Stimulated activated naive CD4-positive, alpha-beta T cell treated with Interleukin-2 at 50 U/mL for 16 hours (primary cell): ENCODE measurements around the gene LCTL.
A peak's percentile ranks its signal among the peaks of the same experiment; 100 is the strongest.
"Not testable (repeated sequence)": the region's sequence is repeated elsewhere in the genome, so short reads cannot be mapped to it uniquely, and the experiment has no call there.

Source experiments
- DNase-seq: peaks from one replicate; lab custom pipeline; 2025; lab: John Stamatoyannopoulos, UW

Gene LCTL

DNA sequence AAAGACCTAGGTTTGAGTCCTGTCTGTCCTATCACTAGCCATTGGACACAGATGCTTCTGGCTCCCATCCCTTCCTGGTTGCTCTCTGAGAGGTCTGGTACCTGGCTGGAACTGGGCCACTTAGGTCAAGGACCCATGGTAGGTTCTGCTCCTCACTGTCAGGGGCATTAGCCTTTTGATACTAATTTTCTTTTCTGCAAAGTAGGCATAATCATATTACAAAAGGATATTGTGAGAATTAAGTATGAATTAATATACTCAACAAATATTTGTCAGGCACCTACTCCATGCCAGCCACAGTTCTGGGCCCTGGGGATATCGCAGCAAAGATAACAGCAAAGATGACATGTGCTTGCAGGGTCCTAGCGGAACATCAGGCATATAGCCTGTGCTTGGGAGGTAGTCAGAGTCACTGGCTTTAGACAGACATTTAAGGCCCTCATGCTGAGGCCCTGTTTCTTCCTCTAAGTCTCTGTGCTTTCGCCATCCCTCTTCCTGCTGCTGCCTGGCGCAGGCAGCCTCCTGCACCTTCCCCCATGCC lies 25.6 kb upstream of the LCTL start:
- DNase-seq, result no peak

DNA sequence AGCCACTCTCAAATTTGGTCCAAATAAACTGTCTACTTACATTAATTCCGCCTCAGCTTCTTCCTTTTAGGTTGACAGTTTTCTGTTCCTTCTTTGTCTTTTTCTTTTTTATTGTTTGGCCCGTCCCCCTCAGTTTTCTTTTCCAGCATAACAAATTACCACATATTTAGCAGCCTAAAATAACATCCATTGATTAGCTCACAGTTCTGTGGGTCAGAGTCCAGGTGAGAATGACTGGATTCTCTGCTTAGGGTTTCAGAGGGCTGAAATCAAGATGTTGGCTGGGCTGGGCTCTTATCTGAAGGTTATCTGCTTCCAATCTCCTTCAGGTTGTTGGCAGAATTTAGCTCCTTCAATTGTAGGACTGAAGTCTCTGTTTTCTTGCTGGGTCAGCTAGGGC lies 24.6 kb upstream of the LCTL start:
- no peak for DNase-seq

DNA sequence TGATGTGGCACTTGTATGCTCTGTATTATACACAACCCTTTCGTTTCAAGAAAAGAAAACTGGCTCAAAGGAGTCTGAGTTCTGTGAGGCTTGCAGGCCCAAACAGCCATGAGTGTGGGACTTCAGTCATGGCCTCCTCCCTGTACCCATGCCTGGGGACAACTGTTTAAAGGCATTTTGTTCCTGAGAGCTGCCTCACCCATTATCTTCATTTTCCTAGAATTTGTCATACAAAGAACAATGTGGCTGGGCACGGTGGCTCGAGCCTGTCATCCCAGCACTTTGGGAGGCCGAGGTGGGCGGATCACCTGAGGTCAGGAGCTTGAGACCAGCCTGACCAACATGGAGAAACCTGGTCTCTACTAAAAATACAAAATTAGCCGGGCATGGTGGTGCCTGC lies 23.6 kb upstream of the LCTL start:
- DNase-seq, result not testable (repeated sequence)

DNA sequence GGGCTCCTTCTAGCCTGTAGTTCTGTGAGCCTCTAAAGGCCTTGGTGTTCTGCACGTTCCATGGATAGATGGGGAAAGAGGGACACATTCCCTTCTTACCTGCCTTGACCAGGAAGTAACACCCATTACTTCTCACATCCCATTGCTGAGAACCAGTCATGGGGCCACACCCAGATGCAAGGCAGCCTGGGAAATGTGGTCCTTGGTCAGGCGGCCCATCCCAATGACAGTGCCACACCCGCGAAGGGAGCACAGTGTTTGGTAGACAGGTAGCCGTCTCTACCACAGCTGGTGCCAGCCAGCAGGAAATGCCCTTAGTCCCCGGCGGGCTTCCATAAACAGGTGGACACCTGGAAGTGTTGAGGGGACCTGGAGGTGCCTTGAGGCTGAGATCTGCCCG lies 23.2 kb upstream of the LCTL start:
- no peak for DNase-seq

DNA sequence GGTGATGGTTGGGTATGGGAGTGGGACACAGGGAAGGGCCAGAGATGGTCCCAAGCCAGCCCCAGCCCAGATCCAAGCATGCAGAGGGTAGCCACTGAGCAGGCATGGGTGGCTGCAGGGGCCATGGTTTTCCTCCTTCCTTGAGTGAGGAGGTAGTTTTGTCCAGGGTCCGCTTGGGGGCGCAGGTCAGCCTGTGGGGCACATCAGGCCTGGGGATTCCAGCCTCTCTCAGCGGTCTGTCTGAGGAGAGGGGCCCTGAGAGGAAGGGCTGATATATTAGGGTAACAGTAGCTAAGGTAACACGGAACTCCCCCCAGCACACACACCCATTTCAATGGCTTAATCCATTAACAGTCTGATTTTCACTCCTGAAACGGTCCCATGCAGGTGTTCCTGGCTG lies 22.7 kb upstream of the LCTL start:
- DNase-seq, result no peak

DNA sequence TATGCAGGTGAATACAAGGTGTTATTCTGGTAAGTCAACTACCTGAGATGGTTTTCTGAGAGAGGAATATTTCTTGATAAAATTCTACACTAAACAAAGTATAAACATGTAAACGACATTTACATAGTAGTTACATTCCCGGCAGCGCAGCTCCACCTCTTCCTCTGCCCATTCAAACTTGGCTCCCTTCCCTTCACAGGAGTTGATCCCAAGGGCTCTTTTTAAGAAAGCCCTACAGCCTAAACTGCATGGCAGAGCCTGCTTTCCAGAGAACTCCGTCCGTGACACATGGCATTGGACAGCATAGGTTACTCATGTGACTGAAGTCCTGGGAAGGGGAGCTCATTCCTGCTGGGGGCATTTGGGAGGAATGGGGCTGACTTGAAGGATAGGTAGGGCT lies 22.0 kb upstream of the LCTL start:
- no peak for DNase-seq

DNA sequence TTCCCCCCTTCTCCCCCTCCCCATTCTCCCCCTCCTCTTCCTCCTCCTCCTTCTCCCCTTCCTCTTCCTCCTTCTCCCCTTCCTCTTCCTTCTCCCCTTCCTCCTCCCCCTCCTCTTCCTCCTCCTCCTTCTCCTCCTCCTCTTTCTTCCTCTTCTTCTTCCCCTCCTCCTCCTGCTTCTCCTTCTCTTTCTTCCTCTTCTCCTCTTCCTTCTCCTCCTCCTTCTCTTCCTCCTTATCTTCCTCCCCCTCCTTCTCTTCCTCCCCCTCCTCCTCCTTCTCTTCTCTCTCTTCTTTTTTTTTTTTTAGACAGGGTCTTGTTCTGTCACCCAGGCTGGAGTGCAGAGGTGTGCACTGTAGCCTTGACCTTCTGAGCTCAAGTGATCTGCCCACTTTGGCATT lies 21.2 kb upstream of the LCTL start:
- no peak for DNase-seq

DNA sequence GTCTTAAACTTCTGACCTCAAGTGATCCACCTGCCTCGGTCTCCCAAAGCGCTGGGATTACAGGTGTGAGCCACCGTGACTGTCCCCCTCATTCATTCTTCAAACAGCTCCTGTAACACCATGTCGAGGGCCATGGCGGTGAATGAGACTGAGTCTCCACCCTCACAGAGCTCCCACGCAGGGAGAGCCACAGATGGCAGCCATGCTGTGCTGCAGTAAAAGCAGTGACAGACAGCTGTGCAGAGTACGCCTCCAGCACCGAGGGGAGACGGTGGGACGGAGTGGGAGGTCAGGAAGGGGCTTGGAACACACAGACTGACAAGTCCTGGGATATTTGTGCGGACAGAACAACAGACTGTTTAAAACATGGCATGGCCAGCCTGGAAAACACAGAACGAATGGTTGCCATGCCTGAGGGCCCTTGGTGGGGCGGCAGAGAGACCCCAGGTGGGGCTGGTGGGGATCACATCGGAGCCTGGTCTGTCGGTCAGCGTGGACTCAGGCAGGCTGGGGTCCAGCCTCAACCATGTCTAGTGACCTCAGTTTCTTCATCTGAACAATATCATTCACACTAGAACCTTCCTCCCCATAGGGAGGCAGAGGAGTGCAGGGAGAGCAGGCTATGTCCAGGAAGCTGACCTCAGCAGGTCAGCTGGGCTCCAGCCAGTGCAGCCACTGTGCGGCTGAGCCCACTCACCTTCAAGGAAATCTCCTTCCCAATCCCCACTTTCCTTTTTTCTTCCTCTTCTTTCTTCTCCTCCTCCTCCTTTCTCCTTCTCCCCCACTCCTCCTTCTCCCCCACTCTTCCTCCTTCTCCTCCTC lies 20.6 kb upstream of the LCTL start:
- DNase-seq, result no peak

DNA sequence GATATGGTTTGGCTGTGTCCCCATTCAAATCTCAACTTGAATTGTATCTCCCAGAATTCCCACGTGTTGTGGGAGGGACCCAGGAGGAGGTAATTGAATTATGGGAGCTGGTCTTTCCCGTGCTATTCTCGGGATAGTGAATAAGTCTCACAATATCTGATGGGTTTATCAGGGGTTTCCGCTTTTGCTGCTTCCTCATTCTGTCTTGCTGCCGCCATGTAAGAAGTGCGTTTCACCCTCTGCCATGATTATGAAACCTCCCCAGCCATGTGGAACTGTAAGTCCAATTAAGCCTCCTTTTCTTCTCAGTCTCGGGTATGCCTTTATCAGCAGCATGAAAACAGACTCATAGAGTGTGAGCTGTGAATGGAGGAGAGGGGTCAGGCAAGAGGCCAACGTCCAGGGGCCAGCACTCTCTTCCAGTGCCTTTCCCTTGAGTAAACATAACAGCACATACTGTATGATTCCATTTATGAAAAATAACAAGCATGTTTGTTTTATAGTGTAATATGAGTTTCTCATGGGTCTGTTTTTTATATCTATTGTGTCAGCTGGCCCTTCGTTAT lies 16.3 kb upstream of the LCTL start:
- DNase-seq, result no peak

DNA sequence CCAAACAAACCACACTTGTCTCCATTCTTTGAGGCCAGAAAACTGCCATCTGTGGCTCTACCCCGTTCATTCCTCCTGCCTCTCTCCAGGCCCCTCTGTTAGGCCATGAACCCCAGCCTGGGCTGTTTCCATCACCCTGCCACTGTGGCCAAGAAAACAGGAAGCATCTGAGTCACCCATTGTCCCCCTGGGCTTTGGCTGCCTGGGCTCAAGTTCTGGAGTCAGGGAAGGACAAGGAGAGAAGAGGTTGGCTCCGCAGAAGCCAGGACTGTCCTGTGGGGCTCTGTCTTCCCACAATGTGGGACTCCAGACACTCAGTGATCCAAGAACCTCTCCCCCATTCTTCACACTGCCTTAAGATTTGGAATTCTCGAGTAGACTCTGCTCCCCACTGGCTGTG lies 14.8 kb upstream of the LCTL start:
- DNase-seq, result no peak

DNA sequence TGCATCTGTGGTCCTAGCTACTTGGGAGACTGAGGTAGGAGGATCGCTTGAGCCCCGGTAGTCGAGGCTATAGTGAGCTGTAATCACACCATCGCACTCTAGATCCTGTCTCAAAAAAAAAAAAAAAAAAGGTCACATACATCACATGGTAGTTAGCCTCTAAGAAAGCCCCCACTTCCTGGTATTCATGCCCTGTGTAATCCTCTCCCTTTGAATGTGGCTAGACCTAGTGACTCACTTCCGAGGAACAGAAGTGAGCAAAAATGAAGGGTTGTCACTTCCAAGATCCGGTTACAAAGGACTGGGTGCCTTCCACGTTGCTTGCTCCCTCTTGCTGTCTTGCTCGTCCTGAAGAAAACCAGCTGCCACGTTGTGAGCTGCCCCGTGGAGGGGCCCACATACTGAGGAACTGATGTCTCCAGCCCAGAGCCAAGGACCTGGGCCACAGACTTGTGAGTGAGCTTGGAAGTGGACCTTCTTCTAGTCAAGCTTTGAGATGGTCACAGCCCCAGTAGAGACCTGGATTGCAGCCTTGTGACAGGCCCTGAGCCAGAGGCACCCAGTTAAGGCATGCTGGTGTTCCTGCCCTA lies 12.6 kb upstream of the LCTL start:
- no peak for DNase-seq

DNA sequence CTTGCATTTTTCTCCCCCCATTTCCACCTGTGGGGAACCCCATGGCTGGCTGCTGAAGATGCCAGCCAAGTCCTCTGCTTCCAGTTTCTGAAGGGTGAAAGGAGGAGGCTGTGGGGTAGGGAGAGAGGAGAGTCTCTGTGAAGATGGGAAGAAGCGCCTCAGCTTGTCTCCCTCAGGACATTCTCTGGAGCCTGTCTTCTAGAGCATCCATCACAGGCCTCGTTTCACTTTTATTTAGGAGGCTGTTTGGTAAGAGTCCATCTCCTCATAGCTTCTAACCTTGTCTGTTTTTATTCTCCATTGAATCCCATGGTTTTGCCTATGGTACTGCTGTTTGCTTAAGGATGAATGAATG lies 8.8 kb upstream of the LCTL start:
- no peak for DNase-seq

DNA sequence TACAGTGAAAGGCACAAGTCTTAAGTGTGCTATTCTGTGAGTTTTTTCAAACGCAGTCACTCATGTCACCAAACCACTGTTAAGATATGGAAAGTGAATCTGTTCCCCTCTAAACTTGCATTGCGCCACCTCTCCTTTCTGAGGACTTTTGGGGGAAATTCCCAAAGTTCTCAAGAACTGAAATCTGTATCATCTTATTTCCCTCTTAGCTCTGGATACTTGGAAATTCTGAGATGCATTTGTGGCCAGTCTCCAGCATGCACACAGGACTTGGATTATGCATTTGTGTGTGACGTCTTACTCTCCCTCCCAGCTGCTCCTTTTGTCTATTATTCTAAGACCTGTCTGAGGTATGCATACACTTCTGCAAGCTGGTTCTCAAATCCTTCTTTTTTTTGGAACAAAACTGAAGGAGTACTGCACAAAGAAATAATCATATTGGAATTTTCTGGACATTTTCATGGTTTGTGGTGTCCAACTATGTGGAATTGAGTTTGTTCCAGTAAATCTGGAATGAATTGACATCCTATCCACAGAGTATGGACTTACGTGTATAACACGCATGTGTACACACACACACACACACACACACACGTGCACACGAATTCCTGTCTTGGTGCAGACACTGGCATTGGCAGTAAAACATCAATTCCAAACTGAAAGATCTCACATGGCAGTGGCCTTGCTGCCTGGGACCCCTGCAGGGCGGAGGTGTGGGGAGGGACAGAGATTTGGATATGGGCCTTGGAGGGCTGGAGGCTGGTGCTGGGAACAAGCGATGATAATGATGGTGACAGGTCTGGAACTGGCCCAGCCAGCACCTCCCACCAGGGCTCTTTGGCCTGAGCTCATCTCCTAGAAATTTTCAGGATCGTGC lies 8.2 kb upstream of the LCTL start:
- DNase-seq, result no peak

DNA sequence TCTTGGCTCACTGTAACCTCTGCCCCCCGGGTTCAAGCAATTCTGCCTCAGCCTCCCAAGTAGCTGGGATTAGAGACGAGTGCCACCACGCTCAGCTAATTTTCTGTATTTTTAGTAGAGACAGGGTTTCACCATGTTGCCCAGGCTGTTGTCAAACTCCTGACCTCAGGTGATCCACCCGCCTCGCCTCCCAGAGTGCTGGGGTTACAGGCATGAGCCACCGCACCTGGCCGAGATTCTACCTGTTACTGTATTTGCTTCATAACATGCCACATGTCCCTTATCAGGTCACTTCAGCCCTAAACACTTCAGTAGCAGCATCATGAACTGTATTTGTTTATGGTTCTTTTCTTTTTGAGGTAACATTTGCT lies 7.5 kb upstream of the LCTL start:
- no peak for DNase-seq

DNA sequence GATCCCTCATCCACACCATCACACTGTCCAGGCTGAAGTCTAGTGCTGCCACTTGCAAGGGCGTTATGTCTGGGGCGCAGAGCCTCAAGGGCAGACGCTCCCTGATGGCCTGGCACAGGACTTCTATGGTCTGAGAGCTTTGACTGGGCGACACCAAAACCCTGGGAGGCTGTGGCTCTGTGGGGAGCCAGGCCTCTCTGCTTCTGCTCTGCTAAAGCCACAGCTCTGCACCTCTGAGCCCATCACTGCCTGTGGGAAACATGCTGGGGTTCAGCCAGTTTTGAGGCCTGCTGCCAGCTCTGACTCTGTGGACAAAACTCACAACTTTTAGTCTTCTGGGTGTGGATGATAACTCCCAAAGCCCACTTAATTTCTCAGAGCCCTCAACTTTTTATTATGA lies 6.3 kb upstream of the LCTL start:
- no peak for DNase-seq

DNA sequence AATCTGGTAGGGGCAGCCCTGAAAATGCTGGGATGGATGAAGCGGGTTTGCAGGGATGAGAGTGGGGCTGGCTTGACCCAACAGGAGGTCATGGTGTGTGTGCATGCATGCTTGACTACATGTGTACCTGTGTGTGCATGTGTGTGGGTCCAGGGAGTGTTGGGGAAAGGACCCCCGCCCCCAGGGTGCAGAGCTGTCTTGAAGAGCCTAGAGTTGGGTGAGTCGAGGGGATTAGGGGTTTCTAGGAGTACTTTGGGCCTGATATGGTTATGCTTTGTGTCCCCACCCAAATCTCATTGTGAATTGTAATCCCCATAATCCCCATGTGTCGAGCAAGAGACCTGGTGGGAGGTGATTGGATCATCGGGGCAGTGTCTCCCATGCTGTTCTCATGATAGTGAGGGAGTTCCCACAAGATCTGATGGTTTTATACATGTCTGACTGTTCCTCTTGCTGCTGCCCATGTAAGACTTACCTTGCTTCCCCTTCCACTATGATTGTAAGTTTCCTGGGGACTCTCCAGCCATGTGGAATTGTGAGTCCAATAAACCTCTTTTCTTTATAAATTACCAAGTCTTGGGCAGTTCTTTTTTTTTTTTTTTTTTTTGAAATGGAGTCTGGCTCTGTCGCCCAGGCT lies 5.2 kb upstream of the LCTL start:
- no peak for DNase-seq

DNA sequence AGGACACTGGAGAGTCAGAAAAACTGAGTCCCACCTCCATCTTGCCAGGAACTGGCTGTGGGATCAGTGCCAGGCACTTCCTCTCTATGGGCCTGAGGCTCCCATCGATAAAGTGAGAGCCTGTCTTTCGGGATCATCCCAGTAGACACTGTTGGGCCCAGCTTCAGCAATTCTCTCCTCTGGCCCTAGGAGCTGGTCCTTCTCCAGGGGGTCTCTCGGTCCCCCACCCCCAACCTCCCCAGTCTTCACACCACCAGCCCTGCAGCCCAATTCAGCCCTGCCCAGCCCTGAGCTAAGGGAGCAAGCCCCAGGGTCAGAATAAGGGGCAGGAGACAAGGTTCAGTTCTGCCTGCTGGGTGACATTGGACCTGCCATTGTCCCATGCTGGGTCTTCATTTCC lies 4.5 kb upstream of the LCTL start:
- DNase-seq, result no peak

DNA sequence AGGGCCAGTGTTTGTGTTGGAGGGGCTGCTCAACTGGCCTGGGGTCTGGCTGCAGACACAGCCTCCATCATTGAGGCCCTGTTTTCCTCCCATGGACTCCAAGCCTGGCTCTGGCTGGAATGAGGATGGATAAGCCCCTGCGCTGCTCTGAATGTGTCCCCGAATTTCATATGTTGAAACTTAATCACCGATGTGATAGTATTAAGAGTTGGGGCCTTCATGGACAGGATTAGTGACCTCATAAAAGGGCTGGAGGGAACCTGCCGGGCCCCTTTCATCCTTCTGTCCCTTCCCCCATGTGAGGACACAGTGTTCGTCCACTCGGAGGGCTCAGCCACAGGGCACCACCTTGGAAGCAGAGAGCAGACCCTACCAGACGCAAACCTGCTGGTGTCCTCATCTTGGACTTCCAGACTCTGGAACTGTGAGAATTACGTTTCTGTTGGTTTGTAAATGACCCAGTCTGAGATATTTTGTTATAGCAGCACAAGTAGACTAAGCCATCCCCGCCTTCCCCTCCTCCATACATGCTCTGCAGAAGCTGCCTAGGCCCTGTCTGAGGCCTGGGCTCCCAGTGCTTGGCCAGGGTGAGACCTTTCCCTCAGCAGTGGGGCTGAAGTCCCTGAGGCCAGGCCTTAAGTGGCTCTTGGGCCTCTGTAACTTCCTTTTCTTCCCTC lies 3.8 kb upstream of the LCTL start:
- no peak for DNase-seq

DNA sequence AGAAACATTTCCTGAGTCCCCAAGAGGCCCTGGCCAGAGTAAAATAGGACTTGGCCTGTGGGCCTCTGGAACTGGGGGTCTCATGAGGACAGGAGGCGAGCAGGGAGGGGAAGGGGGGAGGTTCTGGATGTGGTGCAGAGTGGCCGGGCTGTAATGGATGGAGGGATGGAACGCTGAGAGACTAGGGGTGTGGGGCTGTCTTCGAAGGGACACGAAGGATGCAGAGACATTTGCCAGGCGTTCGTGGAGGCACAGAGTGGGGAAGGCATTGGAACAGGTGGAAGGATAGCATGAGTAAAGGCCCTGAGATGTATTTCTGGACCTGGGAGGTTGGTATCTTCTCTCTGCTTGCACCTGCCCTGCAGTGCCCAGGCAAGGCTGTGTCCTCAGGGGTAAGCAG lies 2.1 kb upstream of the LCTL start:
- DNase-seq, result no peak

DNA sequence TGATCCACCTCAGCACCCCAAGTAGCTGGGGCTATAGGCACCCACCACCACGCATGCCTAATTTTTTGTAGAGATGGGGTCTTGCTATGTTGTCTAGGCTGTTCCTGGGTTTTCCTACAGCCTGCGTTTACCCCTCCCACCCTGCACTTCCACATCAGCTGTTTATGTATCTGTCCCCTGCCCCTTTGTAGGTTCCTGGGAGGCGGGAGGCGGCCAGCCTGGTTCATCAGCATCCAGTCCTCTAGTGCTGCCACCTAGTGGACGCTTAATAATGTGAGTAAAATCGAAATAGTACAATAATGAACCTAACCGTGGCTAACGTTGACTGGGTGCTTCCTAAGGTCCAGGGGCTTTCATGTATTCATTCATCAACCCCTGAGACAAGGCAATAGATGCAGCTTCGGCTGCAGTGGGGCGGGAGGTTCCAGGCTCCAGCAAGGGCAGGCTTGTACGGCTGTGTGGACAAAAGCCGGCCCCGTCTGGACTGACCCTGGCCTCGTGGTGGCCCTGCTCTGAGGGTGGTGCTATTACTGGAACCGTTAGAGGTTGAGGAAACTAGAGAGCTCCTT lies 1.2 kb upstream of the LCTL start:
- DNase-seq, result peak; percentile 41

DNA sequence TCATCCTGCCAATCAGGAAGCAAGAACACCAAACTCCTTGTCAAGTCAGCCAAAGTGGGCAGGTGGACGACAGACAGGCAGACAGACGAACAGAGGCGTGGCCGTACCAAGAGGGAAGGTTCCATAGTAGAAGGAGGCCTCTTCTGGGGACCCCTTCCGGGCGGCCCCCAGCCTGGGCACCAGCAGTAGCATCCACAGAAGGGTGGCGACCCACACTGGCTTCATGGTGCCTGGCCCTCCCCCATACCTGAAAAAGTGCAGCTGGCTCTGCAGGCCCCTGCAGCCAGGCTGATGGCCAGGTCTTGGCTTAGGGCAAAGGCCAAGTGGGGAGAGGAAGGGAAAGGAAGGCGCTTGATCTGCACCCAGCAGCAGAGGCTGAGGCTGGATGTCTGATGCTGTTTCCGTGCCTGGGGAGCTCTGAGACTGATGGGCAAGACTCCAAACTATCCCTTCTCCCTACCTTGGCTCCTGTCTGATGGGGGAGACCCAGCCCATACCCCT lies 607 bp downstream of the LCTL start:
- no peak for DNase-seq
